Left renal pelvis (tissue), 4 donors: ENCODE results near the gene PHF10. TPM values are rescaled to one million over a fixed set of nuclear protein-coding genes. Genes with fewer than 3 reads are reported as not detected.
A peak's percentile ranks its signal among the peaks of the same experiment; 100 is the strongest.
"Not testable (repeated sequence)": the region's sequence is repeated elsewhere in the genome, so short reads cannot be mapped to it uniquely, and the experiment has no call there.

Experiments used
- DNase-seq, 4 donors: peaks; one replicate each; pipeline ENCODE4 v3.0.0-alpha.2; 2013; ENCODE audit warnings: low read depth in 4 of 4, low spot score in 3 of 4
- polyA plus RNA-seq, 4 donors: library from polyadenylated mRNA; unstranded; fragments of 120-200 nt; gene quantifications; one replicate each; pipeline ENCODE4 v1.2.1, GENCODE V29; 2013; ENCODE audit not compliant: insufficient read length in 4 of 4

PHF10 gene
- polyA plus RNA-seq, 4 donors, result 83.7 to 128 (median 116) TPM

- DNase-seq, result no peak
Measured at GRCh38 chr6:169723991-169724493, 258 bp downstream of the PHF10 start.

DNA sequence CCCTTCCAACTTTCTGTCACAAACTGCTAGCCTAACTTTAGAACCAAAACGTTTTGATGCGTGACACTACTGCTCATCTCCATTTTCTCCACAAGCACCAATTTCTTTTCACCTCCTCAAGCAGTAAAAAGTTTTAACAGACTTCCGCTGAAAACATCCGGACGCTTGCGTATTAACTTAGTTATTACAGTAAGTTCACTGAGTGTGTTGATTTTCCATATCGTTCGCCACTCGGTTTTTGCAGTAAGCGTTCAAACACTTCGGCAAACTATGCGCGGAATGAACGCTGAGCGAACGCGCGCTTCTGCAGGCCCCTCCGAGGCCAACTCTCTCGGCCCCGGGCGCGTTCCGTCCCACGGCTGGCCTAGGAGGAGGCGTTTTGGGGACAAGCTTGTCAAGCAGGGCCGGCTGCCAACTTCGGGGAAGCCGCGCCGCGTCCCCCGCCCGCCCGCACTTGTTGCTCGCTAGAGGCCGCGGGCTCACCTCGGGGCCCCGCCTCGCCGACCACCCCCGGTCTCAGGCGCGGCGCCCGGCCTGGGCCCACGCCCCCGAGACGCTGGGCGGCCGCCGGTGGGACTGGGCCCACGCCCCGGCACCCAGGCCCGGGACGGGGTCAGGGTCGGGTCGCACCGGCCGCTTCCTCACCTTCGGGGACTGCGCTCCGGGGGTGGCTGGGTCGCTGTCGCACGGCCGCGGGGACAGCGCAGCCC lies 945 bp downstream of the PHF10 start:
- peak in 1 of 4 donors; percentile 53 for DNase-seq

GRCh38 chr6:169722362-169723199 lies 1.7 kb downstream of the PHF10 start:
- no peak for DNase-seq

DNA sequence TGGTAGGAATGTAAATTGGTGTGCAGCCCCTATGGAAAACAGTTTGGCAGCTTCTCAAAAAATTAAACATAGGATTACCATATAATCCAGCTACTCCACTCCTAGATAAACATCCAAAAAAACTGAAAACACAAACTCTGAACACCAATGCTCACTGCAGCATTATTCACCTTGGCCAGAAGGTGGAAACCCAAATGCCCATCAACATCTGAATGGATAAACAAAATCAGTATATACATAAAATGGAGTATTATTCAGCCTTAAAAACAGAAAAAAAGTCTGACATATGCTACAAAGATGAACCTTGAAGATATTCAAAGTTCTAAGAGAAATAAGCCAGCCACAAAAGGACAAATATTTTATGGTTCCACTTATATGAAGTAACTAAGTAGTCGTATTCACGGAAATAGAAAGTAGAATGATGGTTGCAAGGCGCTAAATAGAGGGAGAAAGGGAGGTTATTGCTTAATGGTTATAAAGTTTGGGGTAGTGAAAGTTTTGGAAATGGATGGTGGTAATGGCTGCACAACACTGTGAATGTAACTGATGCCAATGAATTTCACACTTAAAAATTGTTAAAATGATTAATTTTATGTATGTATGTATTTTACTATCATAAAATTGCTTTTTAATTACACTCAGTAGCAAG lies 4.0 kb downstream of the PHF10 start:
- no peak for DNase-seq

GRCh38 chr6:169719117-169719516 lies 5.2 kb downstream of the PHF10 start:
- DNase-seq, result no peak

- DNase-seq, result no peak
Measured at GRCh38 chr6:169714595-169714994, 9.7 kb downstream of the PHF10 start.

DNA sequence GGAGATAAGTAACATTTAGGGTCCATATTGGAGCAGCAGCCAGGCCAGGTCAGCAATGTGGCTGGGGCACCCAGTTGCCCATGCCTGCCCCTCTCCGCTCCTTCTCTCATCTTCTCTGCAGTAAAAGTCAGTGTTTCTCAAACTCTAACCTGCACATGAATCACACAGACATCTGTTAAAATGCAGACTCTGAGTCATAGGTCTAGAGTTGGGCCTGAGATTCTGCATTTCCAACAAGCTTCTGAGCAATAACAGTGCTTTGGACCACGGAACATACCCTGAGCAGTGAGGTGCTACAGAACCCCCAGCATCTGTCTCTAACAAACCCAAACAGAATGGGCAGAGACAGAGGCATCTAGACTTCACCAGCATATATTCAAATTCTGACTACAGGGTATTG lies 10.1 kb downstream of the PHF10 start:
- DNase-seq, result no peak

DNA sequence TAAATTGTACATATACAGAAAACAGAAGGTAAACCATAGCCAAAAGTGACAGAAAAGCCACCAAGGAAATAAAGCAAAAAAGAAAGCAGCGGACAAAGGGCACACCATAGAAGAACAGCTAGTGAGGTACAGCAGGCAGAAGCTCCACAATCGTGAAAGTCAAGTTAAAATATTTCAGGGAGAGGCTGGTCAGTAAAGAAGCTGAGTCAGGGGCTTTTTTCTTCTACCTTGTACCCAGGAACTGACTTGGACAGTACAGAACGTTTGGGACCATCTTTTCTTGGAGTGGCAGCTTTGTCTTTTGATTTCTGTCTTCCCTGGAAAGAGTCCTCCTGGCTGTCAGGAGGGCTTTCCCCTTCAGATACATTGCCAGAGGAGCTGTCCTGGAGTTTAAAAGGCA lies 14.3 kb downstream of the PHF10 start:
- no peak for DNase-seq

DNA sequence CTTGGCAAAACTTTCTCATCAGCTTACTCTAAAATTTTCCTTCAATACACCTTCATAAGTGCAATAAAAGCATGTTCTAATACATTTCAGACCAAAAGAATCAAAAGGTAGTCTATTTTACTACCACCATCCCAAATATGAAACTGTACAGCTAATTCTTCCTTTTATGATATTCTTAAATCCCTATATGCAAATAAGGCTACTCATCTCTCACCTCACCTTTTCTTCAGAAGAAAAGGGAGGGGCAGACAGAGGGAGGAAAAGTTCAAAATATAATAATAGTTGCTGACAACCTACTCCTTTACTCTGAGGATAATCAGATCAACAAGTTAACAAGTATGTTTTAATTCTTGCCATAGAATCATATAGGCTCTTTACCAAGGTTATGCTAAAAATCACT lies 15.0 kb downstream of the PHF10 start:
- DNase-seq, result no peak

DNA sequence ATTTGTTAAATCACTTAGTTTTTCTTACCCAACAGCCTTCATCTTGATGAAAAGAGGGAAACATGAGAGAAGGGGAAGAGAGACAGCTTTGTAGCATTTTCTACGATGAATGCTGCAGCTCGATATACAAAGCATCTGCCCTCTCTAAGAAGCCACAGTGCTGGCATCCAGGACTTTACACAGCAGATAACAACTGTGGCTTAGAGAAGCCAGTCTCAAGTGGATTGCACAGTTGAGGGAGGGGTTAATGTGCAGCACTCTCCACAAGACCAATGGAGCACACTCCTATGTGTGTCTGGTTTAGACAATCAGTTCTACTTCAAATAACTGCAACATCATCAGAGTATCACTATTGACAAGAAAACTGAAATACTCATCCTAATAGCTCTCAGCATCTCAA lies 16.5 kb downstream of the PHF10 start:
- DNase-seq, result no peak

DNA sequence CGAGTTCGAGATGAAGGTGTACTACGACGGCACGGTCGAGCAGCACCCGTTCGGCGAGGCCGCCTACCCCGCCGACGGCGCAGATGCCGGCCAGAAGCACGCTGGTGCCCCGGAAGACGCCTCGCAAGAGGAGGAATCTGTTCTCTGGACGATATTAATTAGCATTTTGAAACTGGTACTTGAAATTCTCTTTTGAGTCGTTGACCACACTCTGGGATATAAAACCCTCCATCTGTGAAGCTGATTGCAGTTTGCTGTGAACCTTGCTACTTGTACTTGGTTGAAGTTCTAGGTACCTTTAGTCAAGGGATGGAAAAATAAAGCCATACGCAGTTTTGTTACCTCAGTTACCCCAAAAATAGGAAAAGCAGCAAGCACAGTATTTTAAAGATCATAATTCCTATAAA lies 21.5 kb downstream of the PHF10 start:
- DNase-seq, result no peak

- peak; percentile 88 to 94 (median 88) for DNase-seq
Measured at GRCh38 chr6:169701954-169702839, 22.1 kb downstream of the PHF10 start, which contains the start of the genes C6orf120 and WDR27. Gene C6orf120, plus strand, starts transcription at chr6:169702126. Its CDS starts 334 bp downstream, at chr6:169702460. Gene WDR27, minus strand, starts transcription at chr6:169702029. Its CDS starts 13,024 bp downstream, at chr6:169689005.

GRCh38 chr6:169701311-169701953 lies 22.9 kb downstream of the PHF10 start:
- no peak for DNase-seq

GRCh38 chr6:169700296-169700695 lies 24.0 kb downstream of the PHF10 start:
- no peak for DNase-seq

- not testable (repeated sequence) for DNase-seq
Measured at GRCh38 chr6:169697115-169697514, 27.2 kb downstream of the PHF10 start.

GRCh38 chr6:169695131-169695530 lies 29.2 kb downstream of the PHF10 start:
- no peak for DNase-seq

- no peak for DNase-seq
Measured at GRCh38 chr6:169692516-169692915, 31.8 kb downstream of the PHF10 start.

DNA sequence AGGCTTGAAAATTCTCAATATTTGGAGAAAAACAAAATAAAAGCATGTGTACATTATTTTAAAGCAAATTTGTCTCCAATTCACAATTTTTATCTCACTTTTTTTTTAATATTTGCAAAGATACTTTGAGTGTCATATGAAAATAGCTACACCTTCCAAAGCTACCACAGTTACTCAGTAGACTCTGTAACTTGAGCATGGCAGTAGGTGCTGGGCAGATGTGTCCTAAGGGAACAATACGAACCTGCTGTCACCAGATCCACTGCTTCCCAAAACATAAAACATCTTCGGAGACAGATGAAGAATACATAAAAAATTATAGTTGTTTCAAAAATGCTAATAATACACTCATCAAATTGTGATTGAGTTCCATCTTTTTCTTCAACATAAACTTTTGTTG lies 33.0 kb downstream of the PHF10 start:
- no peak for DNase-seq

DNA sequence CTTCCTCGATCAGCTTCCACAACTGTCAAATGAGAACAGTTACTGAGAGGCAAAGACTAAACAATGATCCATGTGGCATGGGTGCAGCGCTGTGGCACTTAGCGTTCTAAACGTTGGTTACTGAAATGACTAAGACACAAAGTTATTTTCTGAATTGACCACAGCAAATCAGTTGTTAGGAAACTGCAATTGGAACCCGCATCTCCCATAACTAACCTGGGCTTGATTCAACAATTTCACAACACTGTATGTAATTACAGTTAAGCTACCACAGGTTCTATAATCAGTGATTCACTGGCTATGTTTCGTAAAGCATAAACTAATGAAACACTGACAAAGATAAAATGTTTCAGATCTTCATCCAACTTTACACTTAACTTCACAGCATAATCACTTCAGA lies 35.0 kb downstream of the PHF10 start:
- DNase-seq, result no peak

DNA sequence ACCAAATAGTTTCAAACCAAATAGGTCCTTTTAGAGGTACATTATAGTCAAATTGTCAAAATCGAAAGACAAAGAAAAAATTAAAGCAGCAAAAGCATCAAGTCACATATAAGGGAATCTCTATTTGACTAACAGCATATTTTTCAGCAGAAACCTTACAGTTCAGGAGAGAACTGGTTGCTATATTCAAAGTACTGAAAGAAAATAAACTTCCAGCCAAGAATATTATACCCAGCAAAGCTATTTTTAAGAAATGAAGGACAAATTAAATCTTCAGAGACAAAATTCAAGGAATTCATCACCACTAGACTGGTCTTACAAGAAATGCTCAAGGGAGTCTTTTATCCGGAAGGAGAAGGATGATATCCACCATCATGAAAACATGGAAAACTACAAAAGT lies 38.4 kb downstream of the PHF10 start:
- no peak for DNase-seq
